ENCODE results near the gene P4HB. TPM values are rescaled to one million over a fixed set of nuclear protein-coding genes. Genes with fewer than 3 reads are reported as not detected.

P4HB gene
- total RNA-seq, 1 experiment from 2014 or later: 958 TPM

DNA sequence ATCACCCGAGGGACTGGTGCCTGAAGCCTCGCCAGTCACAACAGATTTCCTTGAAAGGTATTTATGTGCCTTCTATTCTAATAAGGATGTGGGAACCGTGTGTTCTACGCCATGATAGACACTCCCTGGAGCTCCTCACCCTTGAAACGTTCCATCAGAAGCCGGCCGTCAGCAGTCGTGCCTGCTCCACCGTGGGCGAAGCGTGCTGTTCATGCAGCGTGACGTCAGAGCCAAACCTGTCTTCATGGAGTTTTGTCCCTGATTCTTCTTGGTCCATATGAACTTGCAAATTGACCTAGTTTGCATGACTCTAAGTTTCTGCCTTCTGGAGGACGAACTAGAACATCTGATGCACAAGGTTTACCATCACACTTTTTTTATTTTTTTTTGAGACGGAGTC is 21.0 kb downstream of the P4HB start:
- TF ChIP-seq, protein P1, sequence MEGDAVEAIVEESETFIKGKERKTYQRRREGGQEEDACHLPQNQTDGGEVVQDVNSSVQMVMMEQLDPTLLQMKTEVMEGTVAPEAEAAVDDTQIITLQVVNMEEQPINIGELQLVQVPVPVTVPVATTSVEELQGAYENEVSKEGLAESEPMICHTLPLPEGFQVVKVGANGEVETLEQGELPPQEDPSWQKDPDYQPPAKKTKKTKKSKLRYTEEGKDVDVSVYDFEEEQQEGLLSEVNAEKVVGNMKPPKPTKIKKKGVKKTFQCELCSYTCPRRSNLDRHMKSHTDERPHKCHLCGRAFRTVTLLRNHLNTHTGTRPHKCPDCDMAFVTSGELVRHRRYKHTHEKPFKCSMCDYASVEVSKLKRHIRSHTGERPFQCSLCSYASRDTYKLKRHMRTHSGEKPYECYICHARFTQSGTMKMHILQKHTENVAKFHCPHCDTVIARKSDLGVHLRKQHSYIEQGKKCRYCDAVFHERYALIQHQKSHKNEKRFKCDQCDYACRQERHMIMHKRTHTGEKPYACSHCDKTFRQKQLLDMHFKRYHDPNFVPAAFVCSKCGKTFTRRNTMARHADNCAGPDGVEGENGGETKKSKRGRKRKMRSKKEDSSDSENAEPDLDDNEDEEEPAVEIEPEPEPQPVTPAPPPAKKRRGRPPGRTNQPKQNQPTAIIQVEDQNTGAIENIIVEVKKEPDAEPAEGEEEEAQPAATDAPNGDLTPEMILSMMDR (IDR thresholded peaks at IDR 0.05; ENCODE audit: insufficient read depth in 1 of 2, low read depth in 1 of 2, low read length in 1 of 2, severe bottlenecking in 1 of 2, unreplicated experiment in 1 of 2): no peak
- H3K9me3 ChIP-seq: no peaks in the 10 kb centered on the region
- no peaks in the 10 kb centered on the region for H3K9me3 Mint-ChIP-seq (ENCODE audit: unreplicated experiment)
- peaks cover 7% of the 10 kb centered on the region for H3K4me1 Mint-ChIP-seq (ENCODE audit: low read depth, unreplicated experiment)
- peaks cover 10% of the 10 kb centered on the region for H3K4me1 ChIP-seq
- H3K36me3 ChIP-seq (ENCODE audit: control insufficient read depth, insufficient read depth, low read length): no peaks in the 10 kb centered on the region; the same call in 1 of the 2 replicates
- no peaks in the 10 kb centered on the region for H3K27me3 ChIP-seq (replicated peaks; ENCODE audit: control insufficient read depth, insufficient read depth, low read length)
- peak overlapping the region; percentile 11 for H3K4me3 Mint-ChIP-seq (ENCODE audit: unreplicated experiment)
- H3K27me3 Mint-ChIP-seq (ENCODE audit: insufficient read depth, unreplicated experiment): no peaks in the 10 kb centered on the region
- H3K36me3 Mint-ChIP-seq (ENCODE audit: insufficient read depth, unreplicated experiment): peaks cover 37% of the 10 kb centered on the region
- no TSS peak for BruUV-seq (replicated peaks)
- H3K27ac Mint-ChIP-seq (ENCODE audit: unreplicated experiment): peak overlapping the region; percentile 73
- no peak for DNase-seq
- intact Hi-C loops (cut with micrococcal nuclease; ENCODE audit: unreplicated experiment): no loop called here
- CTCF ChIA-PET: interaction anchor here (0.7 kb wide), 1 partner anchor 191 kb away, joined by 3 read pairs; no protein-coding TSS in a partner anchor
- POLR2A ChIA-PET: no interaction called here
- H3K4me3 ChIP-seq (ENCODE audit: low read depth, low read length): no peak overlapping the region

DNA sequence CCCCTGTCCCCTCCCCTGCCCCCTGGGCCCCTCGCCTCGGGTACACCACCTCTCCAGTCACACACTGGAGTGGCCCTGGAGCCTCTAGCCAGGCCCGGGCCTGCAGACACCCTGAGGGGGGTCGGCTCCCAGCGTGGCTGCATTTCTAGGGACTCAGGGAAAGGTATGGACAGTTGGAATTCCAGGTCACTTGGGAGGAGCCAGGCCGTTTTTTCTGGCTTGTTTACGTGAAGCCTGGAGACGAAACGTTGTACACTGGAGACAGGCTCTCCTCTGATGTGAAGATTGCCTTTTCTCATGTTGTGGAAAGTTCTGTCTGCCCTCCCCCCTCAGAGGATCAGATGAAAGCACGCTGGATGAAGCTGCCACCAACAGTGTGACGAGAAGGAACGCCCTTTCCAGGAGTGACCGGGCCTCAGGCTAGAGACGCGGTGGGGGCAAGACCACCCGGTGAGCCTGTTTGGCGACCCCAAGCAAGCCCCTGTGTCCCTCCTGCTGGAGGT is 21.5 kb downstream of the P4HB start:
- peak overlapping the region; percentile 73 for H3K27ac Mint-ChIP-seq (ENCODE audit: unreplicated experiment)
- ChIA-PET POLR2A (no interaction called here), CTCF (interaction anchor here (0.7 kb wide), 1 partner anchor 192 kb away, joined by 3 read pairs; no protein-coding TSS in a partner anchor)
- H3K4me1 ChIP-seq: peaks cover 15% of the 10 kb centered on the region
- peaks cover 7% of the 10 kb centered on the region for H3K4me1 Mint-ChIP-seq (ENCODE audit: low read depth, unreplicated experiment)
- H3K27me3 Mint-ChIP-seq (ENCODE audit: insufficient read depth, unreplicated experiment): no peaks in the 10 kb centered on the region
- intact Hi-C loops (cut with micrococcal nuclease; ENCODE audit: unreplicated experiment): no loop called here
- H3K27me3 ChIP-seq (replicated peaks; ENCODE audit: control insufficient read depth, insufficient read depth, low read length): no peaks in the 10 kb centered on the region
- no peaks in the 10 kb centered on the region for H3K9me3 Mint-ChIP-seq (ENCODE audit: unreplicated experiment)
- DNase-seq: peak in 1 of 2 experiments; percentile 64
- BruUV-seq (replicated peaks): no TSS peak
- no peak overlapping the region for H3K4me3 ChIP-seq (ENCODE audit: low read depth, low read length)
- H3K36me3 Mint-ChIP-seq (ENCODE audit: insufficient read depth, unreplicated experiment): peaks cover 37% of the 10 kb centered on the region
- H3K36me3 ChIP-seq (ENCODE audit: control insufficient read depth, insufficient read depth, low read length): no peaks in the 10 kb centered on the region; the same call in 1 of the 2 replicates
- no peaks in the 10 kb centered on the region for H3K9me3 ChIP-seq
- TF ChIP-seq, protein P1 (IDR thresholded peaks at IDR 0.05; ENCODE audit: insufficient read depth in 1 of 2, low read depth in 1 of 2, low read length in 1 of 2, severe bottlenecking in 1 of 2, unreplicated experiment in 1 of 2): no peak
- no peak overlapping the region for H3K4me3 Mint-ChIP-seq (ENCODE audit: unreplicated experiment)

GRCh38 chr17:81837641-81838040 is 22.7 kb downstream of the P4HB start:
- Histone ChIP-seq H3K9me3 (no peaks in the 10 kb centered on the region), H3K27me3 (replicated peaks; ENCODE audit: control insufficient read depth, insufficient read depth, low read length) (no peaks in the 10 kb centered on the region), H3K36me3 (ENCODE audit: control insufficient read depth, insufficient read depth, low read length) (no peaks in the 10 kb centered on the region; the same call in 1 of the 2 replicates), H3K4me3 (ENCODE audit: low read depth, low read length) (no peak overlapping the region), H3K4me1 (peaks cover 18% of the 10 kb centered on the region)
- TF ChIP-seq, protein P1 (IDR thresholded peaks at IDR 0.05; ENCODE audit: insufficient read depth in 1 of 2, low read depth in 1 of 2, low read length in 1 of 2, severe bottlenecking in 1 of 2, unreplicated experiment in 1 of 2): no peak
- H3K27me3 Mint-ChIP-seq (ENCODE audit: insufficient read depth, unreplicated experiment): no peaks in the 10 kb centered on the region
- peaks cover 7% of the 10 kb centered on the region for H3K4me1 Mint-ChIP-seq (ENCODE audit: low read depth, unreplicated experiment)
- H3K36me3 Mint-ChIP-seq (ENCODE audit: insufficient read depth, unreplicated experiment): peaks cover 37% of the 10 kb centered on the region
- CTCF ChIA-PET: interaction anchor here (0.6 to 0.7 kb wide), 2 partner anchors 186 to 367 kb away, joined by 4 to 7 read pairs; partner anchors contain the start of gene LRRC45
- POLR2A ChIA-PET: no interaction called here
- no TSS peak for BruUV-seq (replicated peaks)
- intact Hi-C loops (cut with micrococcal nuclease; ENCODE audit: unreplicated experiment): no loop called here
- H3K9me3 Mint-ChIP-seq (ENCODE audit: unreplicated experiment): no peaks in the 10 kb centered on the region
- no peak for DNase-seq
- H3K4me3 Mint-ChIP-seq (ENCODE audit: unreplicated experiment): no peak overlapping the region
- H3K27ac Mint-ChIP-seq (ENCODE audit: unreplicated experiment): no peak overlapping the region

Measured in Caco-2 (cell line).